ENCODE results near the gene TBC1D12. TPM values are rescaled to one million over a fixed set of nuclear protein-coding genes. Genes with fewer than 3 reads are reported as not detected.

The TBC1D12 gene
- total RNA-seq (10 to 100 TPM in 4 of 9 donors, 1 to 10 TPM in 5; 6.2 to 16.4 (median 8.9) TPM), polyA plus RNA-seq (10 to 100 TPM in 2 of 3 donors, 1 to 10 TPM in 1; 6.7 to 47.8 (median 13.6) TPM)
- long read RNA-seq, donor 1: 0 reads
- long read RNA-seq, donor 2: 0 reads
- long read RNA-seq, donor 3, full-length matches to known transcripts: 1 of 1 reads
- long read RNA-seq, donor 3, partial matches to known transcripts: 0 of 1 reads
- long read RNA-seq, donor 3, other reads (novel, unspliced or antisense): 0 of 1 reads
- long read RNA-seq, donor 4, partial matches to known transcripts: 1 of 1 reads
- long read RNA-seq, donor 4, other reads (novel, unspliced or antisense): 0 of 1 reads
- long read RNA-seq, donor 5, full-length matches to known transcripts: 11 of 19 reads
- long read RNA-seq, donor 5, partial matches to known transcripts: 1 of 19 reads
- long read RNA-seq, donor 5, other reads (novel, unspliced or antisense): 7 of 19 reads
- long read RNA-seq, donor 6, partial matches to known transcripts: 1 of 1 reads
- long read RNA-seq, donor 6, other reads (novel, unspliced or antisense): 0 of 1 reads
- long read RNA-seq, donor 7, full-length matches to known transcripts: 1 of 1 reads
- long read RNA-seq, donor 7, partial matches to known transcripts: 0 of 1 reads
- long read RNA-seq, donor 7, other reads (novel, unspliced or antisense): 0 of 1 reads
- long read RNA-seq, donor 8, full-length matches to known transcripts: 2 of 2 reads
- long read RNA-seq, donor 8, partial matches to known transcripts: 0 of 2 reads
- long read RNA-seq, donor 8, other reads (novel, unspliced or antisense): 0 of 2 reads
- long read RNA-seq, donor 9: 0 reads
- long read RNA-seq, donor 10: 0 reads

GRCh38 chr10:94402204-94402842 lies at the start of gene TBC1D12:
TBC1D12 (plus strand) TSS chr10:94402541; CDS start chr10:94402614, 73 bp downstream.
- DNase-seq: peak; percentile 95 to 98 (median 96)
- Histone ChIP-seq H3K9me3 (replicated peaks in 1 of 3) (no peaks in the 10 kb centered on the region), H3K4me3 (peak within 1 kb of the TSS; percentile 13 to 99 (median 62)), H3K36me3 (replicated peaks in 1 of 2) (no peaks in the 10 kb centered on the region), H3K4me1 (replicated peaks in 1 of 2) (peaks cover 0 to 31% of the 10 kb centered on the region in 2 donors), H3K27me3 (no peaks in the 10 kb centered on the region), H3K27ac (peak within 1 kb of the TSS; percentile 76 to 97 (median 92))
- intact Hi-C loops (cut with DNase I): no loop called here
- TF ChIP-seq POLR2A (IDR thresholded peaks at IDR 0.05): peak; percentile 50 to 77
- no peak for TF ChIP-seq CTCF (IDR thresholded peaks at IDR 0.05)
- 0% methylated on average over 31 to 56 of the region's 56 CpGs for WGBS, 4 donors

- WGBS, 4 donors: 90 to 97% (median 93%) methylated on average over 3 of the region's 3 CpGs
- no peaks in the 10 kb centered on the region for H3K4me1 ChIP-seq (replicated peaks in 1 of 2)
- no peaks in the 10 kb centered on the region for H3K9me3 ChIP-seq (replicated peaks in 1 of 3)
- no peak overlapping the region for H3K4me3 ChIP-seq
- peaks cover 0 to 63% of the 10 kb centered on the region in 2 donors for H3K36me3 ChIP-seq (replicated peaks in 1 of 2)
- H3K27ac ChIP-seq: no peak overlapping the region
- intact Hi-C loops (cut with DNase I): no loop called here
- H3K27me3 ChIP-seq: no peaks in the 10 kb centered on the region
- TF ChIP-seq CTCF (IDR thresholded peaks at IDR 0.05) (no peak), POLR2A (IDR thresholded peaks at IDR 0.05) (no peak)
- DNase-seq: no peak
These were observed 49.0 kb upstream of the TBC1D12 start for GRCh38 chr10:94353336-94353735.

GRCh38 chr10:94355841-94356240 lies 46.5 kb upstream of the TBC1D12 start:
- H3K27me3 ChIP-seq: no peaks in the 10 kb centered on the region
- no peak overlapping the region for H3K4me3 ChIP-seq
- H3K36me3 ChIP-seq (replicated peaks in 1 of 2): peaks cover 0 to 49% of the 10 kb centered on the region in 2 donors
- WGBS, 4 donors: 93 to 97% (median 96%) methylated on average over 2 of the region's 2 CpGs
- H3K27ac ChIP-seq: no peak overlapping the region
- intact Hi-C loops (cut with DNase I): no loop called here
- no peak for DNase-seq
- peaks cover 2 to 12% of the 10 kb centered on the region in 2 donors for H3K4me1 ChIP-seq (replicated peaks in 1 of 2)
- TF ChIP-seq CTCF (IDR thresholded peaks at IDR 0.05) (no peak), POLR2A (IDR thresholded peaks at IDR 0.05) (no peak)
- no peaks in the 10 kb centered on the region for H3K9me3 ChIP-seq (replicated peaks in 1 of 3)

- H3K4me1 ChIP-seq (replicated peaks in 1 of 2): peaks cover 13 to 25% of the 10 kb centered on the region in 2 donors
- no peak overlapping the region for H3K4me3 ChIP-seq
- WGBS, 4 donors: 89 to 99% (median 96%) methylated on average over 3 of the region's 3 CpGs
- no peaks in the 10 kb centered on the region for H3K9me3 ChIP-seq (replicated peaks in 1 of 3)
- H3K27ac ChIP-seq: no peak overlapping the region
- H3K36me3 ChIP-seq (replicated peaks in 1 of 2): peaks cover 0 to 37% of the 10 kb centered on the region in 2 donors
- TF ChIP-seq POLR2A (IDR thresholded peaks at IDR 0.05) (no peak), CTCF (IDR thresholded peaks at IDR 0.05) (no peak)
- H3K27me3 ChIP-seq: no peaks in the 10 kb centered on the region
- intact Hi-C loops (cut with DNase I): no loop called here
- no peak for DNase-seq
These were observed 45.1 kb upstream of the TBC1D12 start for GRCh38 chr10:94357193-94357592.
